Panc1 (cell line): ENCODE measurements around the gene RRP9. TPM values are rescaled to one million over a fixed set of nuclear protein-coding genes. Genes with fewer than 3 reads are reported as not detected.
A peak's percentile ranks its signal among the peaks of the same experiment; 100 is the strongest.

Source experiments
- ATAC-seq: fragments of 200-7000 bp; cut with Tn5 transposase; 2 replicates; pipeline ENCODE4 v1.9.1; 2020; ENCODE audit warnings: mild to moderate bottlenecking, moderate library complexity
- BruUV-seq: library from RNA; stranded (reverse); fragments of 400-500 nt; replicated peaks from 2 replicates; lab custom pipeline; 2021; lab: Mats Ljungman, UMichigan
- CTCF ChIA-PET: fragments of 300-600 bp; sonication (Branson Sonifier 250); formaldehyde crosslinking; loops from one replicate; lab custom pipeline; 2022; ENCODE audit warnings: antibody characterized with exemption; lab: Charles Lee
- POLR2A ChIA-PET: fragments of 300-600 bp; sonication (Branson Sonifier 250); formaldehyde crosslinking; loops from one replicate; lab custom pipeline; 2022; ENCODE audit warnings: antibody characterized with exemption; lab: Charles Lee
- DNase-seq: peaks from one replicate; pipeline ENCODE4 v3.0.0-alpha.2; 2010; ENCODE audit warnings: low read depth, low spot score
- H3K27ac ChIP-seq: 2 replicates; pipeline ENCODE4 v1.5.1; 2011; ENCODE audit warnings: mild to moderate bottlenecking, low read length, inconsistent platforms
- H3K27me3 ChIP-seq: fragments of 200-500 bp; sonication (Bioruptor generic); 2 replicates; pipeline ENCODE4 v1.6.0; 2014; ENCODE audit warnings: low read length, inconsistent platforms; ENCODE audit not compliant: control insufficient read depth, insufficient read depth
- H3K36me3 ChIP-seq: fragments of 200-500 bp; sonication (Bioruptor generic); 2 replicates; pipeline ENCODE4 v1.5.1; 2014; ENCODE audit warnings: inconsistent platforms, mild to moderate bottlenecking, low read length, moderate library complexity; ENCODE audit not compliant: control insufficient read depth, insufficient read depth
- H3K4me1 ChIP-seq: 2 replicates; pipeline ENCODE4 v1.5.1; 2011; ENCODE audit warnings: inconsistent platforms, mild to moderate bottlenecking, low read length, moderate library complexity; ENCODE audit not compliant: control insufficient read depth, insufficient read depth
- H3K4me3 ChIP-seq, 2 experiments: 2 replicates each; pipeline ENCODE4 v1.5.1; 2011 to 2012; ENCODE audit warnings: low read depth in 2 of 2, low read length in 2 of 2, mild to moderate bottlenecking in 2 of 2, inconsistent platforms in 1 of 2, moderate library complexity in 1 of 2
- H3K9me3 ChIP-seq: fragments of 200-500 bp; sonication (Bioruptor generic); 2 replicates; pipeline ENCODE4 v1.5.1; 2014; ENCODE audit warnings: low read depth, mild to moderate bottlenecking, inconsistent platforms, low read length, moderate library complexity; ENCODE audit not compliant: control insufficient read depth, insufficient read depth
- CTCF ChIP-seq: fragments of 450-650 bp; IDR thresholded peaks from 2 replicates; pipeline ENCODE4 v1.5.1; 2017; ENCODE audit warnings: mild to moderate bottlenecking
- POLR2AphosphoS5 ChIP-seq: IDR thresholded peaks from 2 replicates; pipeline ENCODE4 v1.6.1; 2012; ENCODE audit warnings: mild to moderate bottlenecking, low read depth, low read length, moderate library complexity
- REST ChIP-seq, 2 experiments: IDR thresholded peaks; 2 replicates each; pipeline ENCODE4 v1.6.1; 2011 to 2012; ENCODE audit warnings: low read depth in 2 of 2, control low read depth in 1 of 2, low read length in 1 of 2, mild to moderate bottlenecking in 1 of 2, moderate library complexity in 1 of 2; ENCODE audit not compliant: insufficient read depth in 1 of 2
- SIN3A ChIP-seq: IDR thresholded peaks from 2 replicates; pipeline ENCODE4 v1.6.1; 2012; ENCODE audit warnings: low read depth, mild to moderate bottlenecking, low read length, moderate library complexity, borderline replicate concordance; ENCODE audit not compliant: insufficient read depth
- TCF7L2 ChIP-seq: IDR thresholded peaks from 2 replicates; pipeline ENCODE4 v1.6.1; 2011; ENCODE audit warnings: mild to moderate bottlenecking, low read depth, low read length, inconsistent platforms
- in situ Hi-C: cut with HindIII; loops from 2 replicates; pipeline ENCODE4 v1.10.0; 2016; ENCODE audit warnings: low sequenced_read_pairs, low pct_unique_long_range_greater_than_20kb
- intact Hi-C: fragments of 100-400 bp; cut with micrococcal nuclease; formaldehyde crosslinking; loops from one replicate; pipeline ENCODE4 v1.10.0; 2022; ENCODE audit not compliant: unreplicated experiment
- total RNA-seq: library from RNA; stranded (reverse); gene quantifications from one replicate; pipeline ENCODE4 v1.2.1, GENCODE V29; 2021; ENCODE audit not compliant: unreplicated experiment

The RRP9 gene
- total RNA-seq, 1 experiment from 2014 or later, result 54.5 TPM

GRCh38 chr3:51968883-51969678, 27.4 kb upstream of the RRP9 start:
- no peak for TF ChIP-seq SIN3A
- TF ChIP-seq CTCF, result no peak
- TF ChIP-seq POLR2AphosphoS5, result no peak
- no peak for TF ChIP-seq REST (IDR thresholded peaks at IDR 0.05; ENCODE audit: insufficient read depth in 1 of 2, low read depth in 2 of 2, low read length in 1 of 2)
- no peak for TF ChIP-seq TCF7L2
- H3K9me3 ChIP-seq, result no peaks in the 10 kb centered on the region
- no peak overlapping the region for H3K27ac ChIP-seq
- no peak for ATAC-seq
- POLR2A ChIA-PET, result no interaction called here
- in situ Hi-C loops, result no loop called here
- TSS peak; percentile 76 for BruUV-seq
- DNase-seq, result no peak
- intact Hi-C loops, result no loop called here
- no peaks in the 10 kb centered on the region for H3K27me3 ChIP-seq
- H3K36me3 ChIP-seq, result no peaks in the 10 kb centered on the region; the same call in 1 of the 2 replicates
- CTCF ChIA-PET, result interaction anchor here (1.0 kb wide), 1 partner anchor 14 kb away, joined by 3 read pairs; no protein-coding TSS in a partner anchor
- H3K4me1 ChIP-seq, result peaks cover 12% of the 10 kb centered on the region
- no peak overlapping the region for H3K4me3 ChIP-seq

GRCh38 chr3:51968170-51968775, 26.6 kb upstream of the RRP9 start:
- Histone ChIP-seq H3K27ac (peak overlapping the region; percentile 85), H3K9me3 (no peaks in the 10 kb centered on the region), H3K4me1 (peaks cover 12% of the 10 kb centered on the region), H3K36me3 (no peaks in the 10 kb centered on the region), H3K27me3 (no peaks in the 10 kb centered on the region), H3K4me3 (peak overlapping the region; percentile 57 to 61)
- in situ Hi-C loops, result no loop called here
- intact Hi-C loops, result no loop called here
- POLR2A ChIA-PET, result no interaction called here
- CTCF ChIA-PET, result interaction anchor here (0.6 to 1.0 kb wide), 2 partner anchors 15 to 36 kb away, joined by 3 read pairs; no protein-coding TSS in a partner anchor
- ATAC-seq (peak; percentile 33; the same call in 1 of the 2 replicates), DNase-seq (no peak)
- TF ChIP-seq TCF7L2, result no peak
- no TSS peak for BruUV-seq
